HG02970 (cell line): ENCODE results near the gene CFAP206.
A peak's percentile ranks its signal among the peaks of the same experiment; 100 is the strongest.

Experiments
- ATAC-seq: cut with Tn5 transposase; IDR thresholded peaks from one replicate; pipeline ENCODE4 v1.9.1; 2021; ENCODE audit warnings: mild to moderate bottlenecking, moderate library complexity, moderate number of reproducible peaks; ENCODE audit not compliant: unreplicated experiment, low FRiP score

CFAP206 gene, protein sequence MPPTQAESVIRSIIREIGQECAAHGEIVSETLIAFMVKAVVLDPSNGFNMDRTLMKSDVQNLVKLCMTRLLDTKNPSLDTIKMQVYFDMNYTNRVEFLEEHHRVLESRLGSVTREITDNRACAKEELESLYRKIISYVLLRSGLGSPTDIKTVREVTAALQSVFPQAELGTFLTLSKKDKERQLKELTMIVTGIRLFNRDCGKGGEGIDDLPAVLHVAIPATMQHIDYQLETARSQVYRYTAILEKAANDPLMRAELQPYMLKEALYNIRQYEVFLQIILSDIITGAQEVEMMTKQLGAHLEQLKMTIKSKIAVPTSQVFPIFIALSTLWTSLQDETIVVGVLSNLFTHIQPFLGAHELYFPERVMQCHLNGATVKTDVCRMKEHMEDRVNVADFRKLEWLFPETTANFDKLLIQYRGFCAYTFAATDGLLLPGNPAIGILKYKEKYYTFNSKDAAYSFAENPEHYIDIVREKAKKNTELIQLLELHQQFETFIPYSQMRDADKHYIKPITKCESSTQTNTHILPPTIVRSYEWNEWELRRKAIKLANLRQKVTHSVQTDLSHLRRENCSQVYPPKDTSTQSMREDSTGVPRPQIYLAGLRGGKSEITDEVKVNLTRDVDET

DNA sequence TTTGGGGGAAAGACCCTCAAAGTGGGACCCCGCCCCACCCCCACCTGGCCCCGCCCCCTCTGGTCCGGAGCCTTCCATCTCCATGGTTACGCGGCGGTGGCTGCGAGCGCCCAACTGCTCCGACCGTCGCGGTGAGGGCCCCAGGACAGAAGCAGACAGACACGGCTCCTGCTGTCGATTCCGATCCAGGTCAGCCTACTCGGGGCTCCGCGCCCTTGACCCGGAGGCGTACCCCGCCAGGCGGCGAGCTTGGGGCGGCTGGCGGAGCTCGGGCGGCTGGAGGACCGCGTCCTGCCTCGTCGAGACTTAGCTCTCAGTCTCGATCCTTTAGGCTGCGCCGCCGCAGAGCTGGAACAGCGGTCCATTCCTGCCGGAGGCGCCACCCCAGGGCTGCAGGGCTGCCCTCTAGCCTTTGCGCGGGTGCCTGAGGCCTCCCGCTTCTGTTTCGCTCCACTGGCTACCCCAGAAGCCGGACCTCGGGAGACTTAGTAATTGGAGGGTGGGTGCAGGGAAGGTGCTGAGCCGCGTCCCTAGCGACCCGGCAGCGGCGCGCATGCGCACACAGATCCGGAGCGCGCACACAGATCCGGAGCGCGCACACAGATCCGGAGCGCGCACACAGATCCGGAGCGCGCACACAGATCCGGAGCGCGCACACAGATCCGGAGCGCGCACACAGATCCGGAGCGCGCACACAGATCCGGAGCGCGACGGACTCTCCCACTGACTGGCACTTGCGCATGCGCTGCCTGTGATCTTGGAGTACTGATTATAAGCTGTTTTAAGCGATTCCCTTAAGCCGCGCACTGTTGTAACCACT, at the start of gene CFAP206:
TSS of gene CFAP206 (plus strand) at position 72 of the 820 bp plus-strand sequence. CDS start 1,868 bp downstream, outside the sequence.
- peak; percentile 80 for ATAC-seq

DNA sequence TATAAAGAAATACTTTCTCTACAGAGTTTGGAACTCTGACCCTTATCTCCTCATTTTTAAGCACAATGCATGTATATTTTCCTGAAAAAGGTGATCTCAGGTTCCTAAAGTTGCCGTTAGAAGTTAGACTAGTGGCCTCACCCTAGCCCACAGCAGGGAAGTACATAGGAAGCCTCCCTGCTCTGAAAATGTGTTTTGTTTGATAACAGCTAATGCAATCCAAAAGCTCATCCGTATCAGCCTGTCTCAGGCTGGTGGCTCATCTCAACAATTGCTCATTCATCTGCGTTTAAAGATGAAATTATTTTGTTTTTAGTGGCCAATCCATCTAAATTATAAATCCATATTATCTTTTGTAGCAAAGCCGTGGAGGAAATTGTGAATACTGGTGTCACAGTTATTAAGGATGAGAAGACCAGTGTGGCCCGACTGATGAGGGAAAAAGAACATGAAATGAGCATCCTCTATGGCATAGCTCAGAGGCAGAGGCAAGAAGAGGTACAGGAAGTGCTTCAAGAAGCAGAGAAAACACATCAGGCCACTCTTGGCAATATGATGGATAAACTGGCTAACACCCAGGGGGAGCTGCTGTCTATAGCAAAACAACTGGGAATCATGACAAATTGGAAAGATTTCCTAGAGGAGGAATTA, 43.0 kb upstream of the CFAP206 start:
- no peak for ATAC-seq

DNA sequence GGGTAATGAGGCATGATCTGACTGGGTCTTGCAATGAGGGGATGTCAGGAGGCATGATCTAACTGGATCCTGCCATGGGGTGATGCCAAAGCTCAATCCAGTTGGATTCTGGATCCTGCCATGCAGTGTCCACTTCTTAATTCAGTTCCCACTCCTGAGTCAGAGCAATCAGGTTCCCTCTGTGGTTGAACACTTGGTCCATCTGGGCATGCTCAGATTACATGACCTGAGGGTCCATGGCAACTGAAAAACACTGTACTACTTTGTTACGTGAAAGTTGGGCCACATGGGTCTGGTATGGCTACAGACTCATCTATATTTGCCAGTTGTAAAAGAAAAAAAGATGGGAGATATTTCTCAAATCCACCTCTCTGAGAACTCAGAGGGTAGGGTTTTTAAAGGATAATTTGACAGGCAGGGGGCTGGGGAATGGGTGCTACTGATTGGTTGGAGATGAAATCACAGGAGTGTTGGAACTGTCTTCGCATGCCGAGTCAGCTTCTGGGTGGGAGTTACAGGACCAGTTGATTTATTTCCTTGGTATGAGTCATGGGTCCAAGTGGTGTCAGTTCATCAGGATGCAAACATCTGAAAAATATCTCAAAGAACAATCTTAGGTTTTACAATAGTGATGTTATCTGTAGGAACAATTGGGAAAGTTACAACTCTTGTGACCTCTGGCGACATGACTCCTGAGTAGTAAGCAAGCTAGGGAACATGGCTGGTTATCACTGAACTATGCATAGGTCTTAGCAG, 41.5 kb upstream of the CFAP206 start:
- ATAC-seq = no peak

DNA sequence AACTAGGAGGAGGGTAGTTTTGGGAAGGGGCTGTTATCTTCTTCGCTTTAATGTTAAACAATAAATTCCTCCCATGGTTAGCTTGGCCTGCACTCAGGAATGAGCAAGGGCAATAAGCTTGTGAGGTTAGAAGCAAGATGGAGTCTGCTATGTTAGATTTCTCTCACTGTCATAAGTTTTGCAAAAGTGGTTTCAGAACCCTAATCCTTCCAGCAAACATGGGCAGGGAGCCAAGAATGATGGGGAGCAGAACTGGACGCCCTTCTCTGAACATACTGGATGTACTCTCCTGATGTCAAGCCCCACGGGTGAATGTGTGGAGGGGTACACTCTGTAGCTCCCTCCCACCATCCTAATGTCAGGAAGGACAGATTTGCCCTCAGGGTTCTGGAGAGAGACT, 40.9 kb upstream of the CFAP206 start:
- ATAC-seq = no peak

DNA sequence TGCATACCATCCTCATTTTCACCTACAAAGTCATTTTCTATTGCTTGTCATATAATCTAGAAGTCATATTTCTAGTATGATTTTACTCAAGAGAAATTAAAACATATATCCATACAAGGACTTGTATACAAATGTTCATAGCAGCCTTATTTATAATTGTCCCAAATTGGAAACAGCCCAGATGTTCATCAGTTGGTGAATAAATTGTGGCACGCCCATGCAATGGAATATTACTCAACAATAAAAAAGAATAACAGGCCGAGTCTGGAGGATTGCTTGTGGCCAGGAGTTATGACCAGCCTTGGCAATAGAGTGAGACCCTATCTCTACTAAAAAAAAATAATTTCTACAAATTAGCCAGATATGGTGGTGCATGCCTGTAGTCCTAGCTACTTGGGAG, 34.4 kb upstream of the CFAP206 start:
- ATAC-seq = no peak

DNA sequence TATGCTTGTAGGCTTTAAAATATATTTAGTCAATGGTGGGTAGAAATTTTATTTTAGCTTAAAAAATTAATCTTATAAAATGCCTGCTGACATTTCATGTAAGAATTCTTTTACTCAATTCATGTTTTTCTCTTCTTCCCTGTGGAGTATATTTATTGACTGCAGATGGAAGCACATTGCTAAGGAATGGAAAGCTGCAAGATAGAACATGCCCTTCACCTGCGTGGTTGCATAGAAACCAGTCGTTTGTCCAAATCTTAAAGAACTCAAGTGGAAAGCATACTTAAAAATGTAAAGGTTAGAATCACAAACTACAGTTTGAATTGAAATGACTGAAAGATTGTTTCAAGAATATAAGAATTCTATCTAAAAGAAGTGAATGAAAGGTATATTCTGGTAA, 32.5 kb upstream of the CFAP206 start:
- ATAC-seq = no peak

DNA sequence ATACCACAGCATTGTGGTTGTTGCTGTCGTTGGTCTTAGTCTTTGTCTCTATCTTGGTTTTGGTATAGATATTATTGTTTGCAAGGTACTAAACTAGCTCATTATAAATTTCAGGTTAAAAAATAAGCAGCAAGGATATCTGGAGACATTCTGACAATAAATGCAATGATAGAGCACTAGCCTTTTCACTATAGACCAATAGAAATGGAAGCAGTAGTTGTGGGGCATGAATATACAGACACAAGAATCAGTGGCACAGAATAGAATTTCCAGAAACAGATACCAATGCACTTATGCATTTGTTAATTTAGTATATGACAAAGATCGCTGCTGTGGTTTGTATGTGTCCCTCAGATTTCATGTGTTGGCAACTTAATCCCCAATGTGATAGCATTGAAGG, 31.1 kb upstream of the CFAP206 start:
- ATAC-seq = no peak

DNA sequence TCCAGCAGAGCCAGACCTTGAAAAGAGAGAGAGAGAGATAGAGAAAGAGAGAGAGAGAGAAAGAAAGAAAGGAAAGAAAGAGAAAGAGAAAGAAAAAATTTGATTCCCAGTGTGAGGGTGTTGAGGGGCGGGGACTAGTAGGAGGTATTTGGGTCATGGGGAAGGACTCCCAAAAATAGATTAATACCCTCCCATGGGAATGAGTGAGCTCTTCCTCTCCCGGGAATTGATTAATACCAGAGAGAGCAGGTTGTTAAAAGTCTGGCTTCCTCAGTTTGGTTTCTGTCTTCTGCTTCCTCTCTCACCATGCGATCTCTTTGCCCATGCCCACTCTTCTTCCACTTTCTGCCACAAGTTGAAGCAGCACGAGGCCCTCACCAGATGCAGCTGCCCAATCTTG, 28.8 kb upstream of the CFAP206 start:
- no peak for ATAC-seq

DNA sequence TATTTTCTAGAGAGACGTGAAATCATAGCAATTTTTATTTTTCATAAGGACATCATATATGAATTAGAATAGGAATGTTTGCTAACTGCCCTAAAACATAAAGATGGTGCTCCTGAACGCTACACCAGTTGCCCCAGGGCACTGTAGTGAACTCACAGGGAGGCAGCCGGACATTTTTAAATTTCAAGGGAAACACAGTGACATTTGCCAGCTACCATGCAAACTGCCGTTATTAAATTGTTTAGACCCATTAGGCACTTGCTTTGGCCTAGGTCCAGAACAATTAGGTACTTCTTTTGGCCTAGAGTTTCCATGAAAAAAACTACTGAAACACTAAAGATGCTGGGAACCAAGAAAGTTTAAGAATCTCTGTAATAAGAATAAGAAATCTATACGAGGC, 24.9 kb upstream of the CFAP206 start:
- no peak for ATAC-seq

DNA sequence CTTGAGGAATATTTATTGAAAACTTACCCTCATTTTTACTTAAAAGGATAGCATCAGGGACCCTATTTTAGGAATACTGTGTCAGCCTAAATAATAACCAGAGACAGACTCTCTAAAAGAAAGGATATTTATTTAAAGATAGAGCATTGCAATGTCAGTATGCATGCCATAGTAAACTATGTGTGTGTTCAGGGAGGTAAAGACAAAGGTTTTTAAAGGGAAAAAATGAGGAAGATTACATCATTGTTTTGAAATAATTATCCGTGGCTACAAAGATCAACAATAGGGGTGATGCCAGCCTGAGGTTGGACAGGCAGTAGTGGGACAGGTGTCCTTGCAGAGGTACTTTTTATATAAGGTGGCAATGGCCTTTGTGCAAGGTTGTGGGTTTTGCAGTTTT, 23.7 kb upstream of the CFAP206 start:
- no peak for ATAC-seq

DNA sequence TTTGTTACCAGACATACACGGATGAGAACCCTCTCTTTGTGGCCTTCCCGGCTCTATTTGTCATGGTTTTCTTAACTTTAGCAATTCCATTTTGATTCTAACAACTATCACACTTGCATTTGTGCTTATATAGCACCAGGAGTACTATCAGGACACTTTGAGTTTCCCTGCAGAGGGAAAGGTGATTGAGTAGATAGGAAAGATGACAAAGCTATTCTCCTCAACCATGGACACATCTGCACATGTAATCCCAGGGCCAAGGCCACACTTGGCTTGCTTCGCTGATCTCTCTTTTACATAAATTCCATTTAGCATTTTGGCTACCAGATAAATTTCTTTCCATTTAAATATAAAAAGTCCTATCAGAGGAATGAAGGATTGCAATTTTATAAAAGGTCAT, 23.3 kb upstream of the CFAP206 start:
- ATAC-seq = no peak

DNA sequence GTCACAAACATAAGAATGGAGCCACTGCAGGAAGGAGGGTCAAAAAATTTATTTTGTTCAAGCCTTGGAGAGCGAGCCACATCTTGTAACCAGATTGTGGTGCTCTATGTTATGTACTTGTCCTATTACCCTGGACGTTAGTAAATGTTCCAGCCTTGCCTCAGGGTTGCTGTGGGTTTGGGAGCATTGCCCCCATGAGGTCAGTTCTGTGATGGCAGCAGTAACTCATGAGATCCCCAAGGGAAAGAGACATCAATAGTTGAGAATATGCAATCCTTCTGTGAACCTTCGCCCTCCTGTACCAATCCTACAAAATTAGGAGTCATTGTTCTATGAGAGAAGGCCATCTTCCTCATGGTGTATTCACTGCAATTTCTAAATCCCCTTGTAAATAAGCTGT, 16.4 kb upstream of the CFAP206 start:
- ATAC-seq = no peak

DNA sequence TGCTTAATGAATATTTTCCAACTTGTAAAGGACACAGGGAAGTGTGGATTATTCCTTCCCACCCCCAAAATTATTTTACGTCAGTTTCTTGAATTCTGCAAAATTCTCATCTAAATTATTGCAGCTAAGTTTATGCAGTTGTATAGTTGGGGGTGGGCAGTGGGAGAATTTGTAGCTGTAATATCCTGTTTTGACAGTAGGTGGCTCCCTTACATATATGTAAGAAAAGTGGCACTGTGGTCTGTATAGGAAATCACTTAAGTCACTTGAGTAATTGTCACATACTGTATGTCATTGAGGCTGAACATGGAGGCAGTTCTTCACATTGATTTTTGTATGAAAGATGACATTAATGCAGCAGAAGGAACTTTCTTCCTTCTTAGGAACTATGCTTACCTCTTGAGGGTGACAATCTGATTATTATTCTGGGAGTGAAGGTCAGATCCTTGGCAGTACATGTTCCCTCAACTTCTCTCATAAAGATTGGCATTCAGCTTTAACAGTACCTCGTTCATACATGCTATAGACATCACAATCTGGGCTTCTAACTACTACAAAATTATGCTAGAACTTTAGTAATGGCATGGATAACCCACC, 14.6 kb upstream of the CFAP206 start:
- peak; percentile 82 for ATAC-seq

DNA sequence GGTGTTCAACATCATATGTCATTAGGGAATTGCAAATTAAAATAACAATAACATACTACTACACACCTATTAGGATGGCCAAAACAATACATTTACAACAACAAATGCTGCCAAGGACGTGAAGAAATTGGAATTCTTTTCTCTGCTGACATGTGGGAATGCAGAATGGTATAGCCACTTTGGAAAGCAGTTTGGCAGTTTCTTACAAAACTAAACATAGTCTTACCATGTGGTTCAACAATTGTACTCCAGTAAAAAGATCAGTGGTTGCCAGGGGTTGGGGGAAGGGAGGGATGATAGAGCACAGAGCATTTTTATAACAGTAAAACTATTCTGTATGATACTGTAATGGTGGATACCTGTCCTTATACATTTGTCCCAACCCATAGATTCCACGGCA, 12.3 kb upstream of the CFAP206 start:
- ATAC-seq = no peak

DNA sequence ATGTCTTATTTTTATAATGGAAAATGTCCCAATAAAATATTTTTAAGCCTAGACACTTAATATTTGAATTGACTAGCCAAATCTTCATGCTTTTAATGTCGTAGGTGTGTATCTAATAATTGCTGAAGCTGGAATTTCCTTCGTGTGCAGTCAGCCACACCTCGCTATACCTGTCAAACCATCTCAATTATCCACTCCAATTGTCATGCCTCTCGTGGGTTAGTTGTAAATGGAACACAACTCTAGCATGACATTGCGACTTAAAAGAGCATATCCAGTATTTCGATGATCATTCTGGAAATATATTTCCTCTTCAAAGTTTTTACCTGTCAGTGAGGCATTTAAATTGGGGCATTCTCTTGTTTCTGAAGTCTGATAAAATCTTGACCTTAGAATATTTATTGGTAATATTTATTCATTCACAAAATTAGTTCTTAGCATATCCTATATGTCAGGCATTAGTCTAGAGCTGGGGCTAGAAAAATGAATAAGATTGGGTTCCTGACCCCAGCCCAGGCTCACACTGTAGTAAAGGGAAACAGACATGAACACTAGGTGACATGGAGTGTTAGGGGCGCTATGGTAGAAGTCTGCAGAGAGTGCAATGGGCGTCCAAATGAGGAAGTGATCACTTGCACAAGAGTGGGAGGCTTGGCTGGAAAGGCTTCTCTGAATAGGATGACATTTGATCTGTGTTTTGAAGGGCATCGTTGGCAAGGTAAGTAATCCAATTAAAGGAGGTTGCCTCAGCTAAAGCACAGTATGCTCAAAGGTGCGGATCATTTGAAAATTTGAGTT, 11.0 kb upstream of the CFAP206 start:
- ATAC-seq = no peak

DNA sequence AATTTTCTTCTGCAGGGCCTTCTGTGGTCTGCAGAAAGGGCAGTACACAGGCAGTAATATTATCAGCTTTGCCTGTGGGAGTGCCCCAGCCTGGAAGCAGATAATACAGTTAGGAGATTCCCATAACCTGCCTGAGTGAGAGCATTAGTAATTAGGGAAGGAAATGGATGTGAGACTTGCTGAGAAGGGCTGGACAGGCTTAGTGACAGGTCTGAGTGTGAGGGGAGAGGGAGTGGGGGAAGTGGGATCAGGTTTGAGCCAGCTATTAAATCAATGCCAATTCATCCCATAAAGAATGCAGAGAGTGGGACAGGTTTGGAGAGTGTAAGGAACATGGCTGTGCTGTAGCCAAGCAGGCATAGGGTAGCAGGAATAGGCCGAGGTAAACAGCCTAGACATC, 10.1 kb upstream of the CFAP206 start:
- ATAC-seq = no peak

DNA sequence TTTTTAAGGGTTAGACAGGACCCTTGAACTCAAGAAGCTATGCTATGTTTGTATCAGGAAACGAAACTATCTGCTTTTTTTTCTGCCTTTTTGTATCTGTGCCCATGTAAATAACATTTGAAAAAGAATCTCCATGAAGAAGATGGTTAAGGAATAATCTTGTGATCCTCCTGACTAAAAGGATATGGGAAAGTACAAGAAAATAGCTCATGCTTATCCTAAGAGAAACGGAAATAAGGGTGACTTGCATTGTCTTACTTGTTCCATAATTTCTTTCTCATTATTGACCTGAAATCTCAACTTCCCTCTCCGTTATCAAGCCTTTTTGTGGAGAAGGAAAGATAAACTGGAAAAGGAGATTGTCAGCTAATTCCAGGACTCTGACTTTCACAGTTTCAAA, 5.9 kb upstream of the CFAP206 start:
- ATAC-seq = no peak

DNA sequence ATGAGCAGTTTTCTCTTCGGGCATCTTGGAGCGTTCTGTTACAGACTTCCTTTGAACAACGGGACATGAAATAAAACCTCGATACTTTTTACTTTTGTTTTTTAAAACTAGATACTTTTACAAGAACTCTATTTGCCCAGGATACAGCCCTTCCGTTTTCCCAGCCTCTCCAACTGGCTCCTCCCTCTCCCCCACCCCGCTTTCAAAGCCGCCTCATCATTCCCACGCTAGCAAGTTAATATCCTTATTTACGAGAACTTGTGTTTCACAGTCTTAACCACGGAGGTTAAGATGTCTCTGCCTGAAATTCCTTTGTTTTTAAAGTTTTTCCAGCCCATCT, 241 bp upstream of the CFAP206 start:
- ATAC-seq = no peak

DNA sequence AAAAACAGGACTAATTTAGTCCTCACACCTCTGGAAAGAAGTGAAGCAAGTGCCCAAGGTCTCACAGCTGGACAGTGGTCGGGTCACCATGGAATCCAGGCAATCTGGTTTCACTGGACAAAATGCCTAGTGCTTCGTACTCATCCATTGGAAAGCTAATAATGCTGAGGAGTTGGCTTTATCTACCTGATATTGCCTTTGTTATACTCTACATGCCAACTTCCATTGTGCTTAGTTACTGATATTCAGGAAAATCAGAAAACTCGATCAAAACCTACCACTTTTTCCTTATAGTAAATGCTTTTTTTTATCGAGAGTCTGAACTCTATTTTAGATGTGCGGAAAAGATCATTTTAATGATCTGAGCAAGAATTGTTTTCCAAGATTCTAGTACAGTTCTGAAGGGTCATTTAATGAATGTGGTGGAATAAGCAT, 966 bp downstream of the CFAP206 start:
- no peak for ATAC-seq
